GM21367 (cell line): ENCODE measurements around the gene STK39.
"Not testable (repeated sequence)": the region's sequence is repeated elsewhere in the genome, so short reads cannot be mapped to it uniquely, and the experiment has no call there.

ENCODE experiments used
- ATAC-seq: cut with Tn5 transposase; IDR thresholded peaks from one replicate; pipeline ENCODE4 v1.9.1; 2021; ENCODE audit not compliant: unreplicated experiment

The STK39 gene

GRCh38 chr2:168140892-168141291, 106.5 kb downstream of the STK39 start:
- no peak for ATAC-seq

GRCh38 chr2:168139852-168140251, 107.5 kb downstream of the STK39 start:
- no peak for ATAC-seq

DNA sequence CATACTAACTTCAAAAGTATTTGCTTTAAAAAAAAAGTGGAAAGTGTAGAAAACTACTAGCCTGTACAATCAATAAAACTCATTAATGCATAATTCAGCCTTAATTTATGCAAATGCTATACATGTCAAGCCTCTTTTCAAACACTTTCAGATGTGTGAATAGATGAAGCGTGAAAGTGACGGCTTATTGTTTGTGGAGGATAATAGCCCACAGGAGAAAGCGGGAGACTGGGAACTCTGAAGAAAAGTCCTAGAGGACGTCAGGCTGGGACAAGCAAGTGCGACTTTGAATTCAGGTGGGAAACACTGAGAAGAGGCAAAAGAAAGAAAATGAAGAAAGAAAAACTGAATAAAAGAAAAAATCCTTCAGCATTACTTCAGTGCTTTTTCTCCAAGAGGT, 108.5 kb downstream of the STK39 start:
- ATAC-seq = no peak

GRCh38 chr2:168138374-168138773, 109.0 kb downstream of the STK39 start:
- no peak for ATAC-seq

DNA sequence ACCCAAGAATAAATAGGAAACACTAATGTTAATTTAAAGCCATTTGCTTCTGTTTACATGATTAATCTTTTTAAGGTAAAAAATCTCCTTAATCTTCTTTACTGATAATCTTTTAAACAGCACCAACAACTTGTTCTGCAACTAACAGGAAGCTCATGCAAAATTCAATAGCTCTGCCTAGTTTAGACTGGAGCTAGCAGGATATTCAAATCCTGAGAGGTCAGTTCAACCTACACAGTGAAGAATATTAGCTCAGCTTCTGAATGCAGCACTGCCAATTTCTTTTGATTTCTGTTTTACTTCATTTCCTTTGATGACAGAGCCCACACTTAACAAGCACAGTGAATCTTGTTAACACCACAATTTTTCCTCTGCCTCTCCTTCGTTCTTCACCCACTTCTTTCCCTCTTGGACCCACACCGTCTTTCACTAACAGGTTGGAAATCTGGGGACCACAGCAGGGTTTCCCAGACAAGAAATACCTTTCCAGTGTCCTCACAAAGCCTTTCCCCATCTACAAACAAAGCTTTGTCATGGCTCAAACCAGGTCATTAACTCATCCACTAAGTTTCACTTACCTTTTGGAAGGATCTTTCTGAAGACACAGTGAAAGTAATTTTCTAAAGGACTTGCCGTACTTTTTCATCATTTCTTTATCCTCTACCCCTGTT, 109.8 kb downstream of the STK39 start:
- ATAC-seq = no peak

GRCh38 chr2:168136392-168136977, 110.9 kb downstream of the STK39 start:
- ATAC-seq = no peak

DNA sequence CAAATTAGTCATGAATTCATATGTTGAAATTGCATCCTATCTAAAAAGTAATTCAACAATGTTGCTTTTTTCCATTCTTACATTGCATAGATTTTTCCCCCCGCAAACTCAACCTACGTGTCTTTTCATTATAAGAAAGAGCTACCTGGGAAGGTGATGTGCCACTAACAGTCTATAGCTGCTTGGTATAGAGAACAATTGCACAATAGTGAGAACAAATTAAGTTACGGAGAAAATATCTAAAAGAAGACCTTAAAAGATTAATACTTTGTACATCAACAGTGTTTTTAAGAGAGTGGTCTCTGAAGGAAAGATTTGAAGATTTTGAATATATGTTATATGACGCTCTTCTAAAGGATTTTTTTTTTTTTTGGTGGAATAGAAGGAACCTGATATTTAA, 111.8 kb downstream of the STK39 start:
- ATAC-seq = no peak

DNA sequence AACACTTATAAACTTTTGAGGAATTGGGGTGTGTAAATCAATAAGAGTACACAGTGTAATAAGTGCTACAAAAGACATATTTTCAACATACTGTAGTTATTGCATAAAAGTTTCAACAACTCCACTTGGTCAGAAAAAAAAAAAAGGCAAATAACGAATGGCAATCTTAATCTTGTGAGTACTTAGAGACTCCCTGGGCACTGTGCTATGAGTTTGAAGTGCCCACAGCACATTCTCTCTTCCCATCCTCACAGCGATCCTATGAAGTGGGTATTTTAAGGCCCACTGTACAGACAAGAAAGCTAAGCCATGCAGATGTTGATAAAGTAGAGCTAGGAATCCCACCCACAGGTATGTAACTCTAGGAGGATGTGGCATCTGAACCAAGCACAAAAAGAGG, 112.3 kb downstream of the STK39 start:
- ATAC-seq = no peak

DNA sequence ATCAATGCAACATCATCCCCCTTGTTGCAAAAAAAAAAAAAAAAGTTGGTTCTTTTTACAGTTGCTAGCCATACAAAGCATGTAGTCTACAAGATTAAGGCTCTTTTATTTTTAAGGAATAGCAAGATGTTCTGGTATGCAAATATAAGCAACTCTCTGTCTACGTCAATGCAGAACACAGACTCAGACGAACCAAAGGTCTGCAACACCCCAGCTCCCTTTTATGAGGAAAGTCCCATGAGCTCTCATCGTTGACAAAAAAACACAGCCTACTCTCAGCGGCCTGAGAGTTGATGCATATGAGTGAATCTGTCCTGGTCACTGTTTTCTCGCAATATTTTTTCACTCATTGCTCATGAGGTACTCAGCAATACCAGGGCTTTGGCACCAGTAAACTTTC, 112.9 kb downstream of the STK39 start:
- ATAC-seq = no peak

DNA sequence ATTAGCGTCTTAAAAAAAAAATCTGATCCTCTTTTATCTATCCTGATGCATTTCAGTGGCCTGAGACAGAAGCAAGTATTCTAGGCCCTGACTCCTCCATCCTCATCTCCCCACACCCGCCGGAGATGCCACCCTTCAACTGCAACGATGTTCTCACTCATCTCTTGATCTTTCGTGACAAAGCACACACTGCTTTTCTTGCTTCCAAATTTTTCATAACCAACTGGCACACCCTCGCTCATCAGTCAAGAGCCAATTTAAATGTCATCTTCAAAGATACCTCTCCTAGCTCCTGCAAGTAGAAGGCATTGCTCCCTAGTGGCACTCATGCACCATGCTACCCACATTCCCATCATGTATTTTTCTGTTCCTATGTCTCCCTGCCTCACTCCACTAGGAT, 115.0 kb downstream of the STK39 start:
- no peak for ATAC-seq

DNA sequence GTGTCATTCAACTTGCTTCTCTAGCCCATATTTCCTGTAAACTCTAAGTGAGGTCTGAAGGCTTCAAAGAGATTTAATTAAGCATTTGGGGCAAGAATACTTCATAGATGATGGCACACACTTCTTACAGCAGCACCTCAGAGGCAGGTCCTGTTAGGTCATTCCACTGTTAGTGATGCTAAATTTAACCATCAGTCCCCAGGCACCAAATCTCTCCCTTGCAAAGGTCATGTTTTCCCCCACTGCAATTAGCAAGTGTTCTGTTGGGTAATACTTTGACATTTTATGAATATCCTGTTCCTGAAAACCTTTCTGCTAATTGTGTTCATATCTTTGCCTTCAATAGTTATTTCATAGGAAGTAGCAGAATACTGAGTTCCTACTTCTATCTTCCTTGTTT, 117.0 kb downstream of the STK39 start:
- no peak for ATAC-seq

GRCh38 chr2:168127371-168127770, 120.0 kb downstream of the STK39 start:
- ATAC-seq = no peak

- not testable (repeated sequence) for ATAC-seq
Measured at GRCh38 chr2:168122210-168122609, 125.2 kb downstream of the STK39 start.

GRCh38 chr2:168120730-168121129, 126.7 kb downstream of the STK39 start:
- no peak for ATAC-seq

DNA sequence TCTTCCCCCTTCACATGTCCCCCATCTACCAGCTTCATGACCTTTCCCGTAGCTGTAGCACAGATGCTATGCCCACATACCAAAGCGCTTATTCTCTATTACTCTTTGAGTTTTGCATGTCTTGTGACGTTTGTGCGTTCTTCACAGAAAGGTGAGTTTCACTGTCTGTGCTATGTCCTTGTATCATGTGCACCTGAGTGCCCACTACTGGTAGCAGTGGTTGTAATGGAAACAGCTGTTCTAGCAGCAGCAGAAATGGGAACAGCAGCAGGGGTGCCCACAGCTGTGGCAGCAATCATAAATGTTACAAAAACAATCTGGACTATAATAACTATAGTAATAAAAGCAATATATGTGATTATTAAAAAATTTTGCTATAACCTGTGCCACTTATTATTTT, 127.1 kb downstream of the STK39 start:
- ATAC-seq = no peak

- peak; percentile 53 for ATAC-seq
Measured at GRCh38 chr2:168119515-168120141, 127.8 kb downstream of the STK39 start.

DNA sequence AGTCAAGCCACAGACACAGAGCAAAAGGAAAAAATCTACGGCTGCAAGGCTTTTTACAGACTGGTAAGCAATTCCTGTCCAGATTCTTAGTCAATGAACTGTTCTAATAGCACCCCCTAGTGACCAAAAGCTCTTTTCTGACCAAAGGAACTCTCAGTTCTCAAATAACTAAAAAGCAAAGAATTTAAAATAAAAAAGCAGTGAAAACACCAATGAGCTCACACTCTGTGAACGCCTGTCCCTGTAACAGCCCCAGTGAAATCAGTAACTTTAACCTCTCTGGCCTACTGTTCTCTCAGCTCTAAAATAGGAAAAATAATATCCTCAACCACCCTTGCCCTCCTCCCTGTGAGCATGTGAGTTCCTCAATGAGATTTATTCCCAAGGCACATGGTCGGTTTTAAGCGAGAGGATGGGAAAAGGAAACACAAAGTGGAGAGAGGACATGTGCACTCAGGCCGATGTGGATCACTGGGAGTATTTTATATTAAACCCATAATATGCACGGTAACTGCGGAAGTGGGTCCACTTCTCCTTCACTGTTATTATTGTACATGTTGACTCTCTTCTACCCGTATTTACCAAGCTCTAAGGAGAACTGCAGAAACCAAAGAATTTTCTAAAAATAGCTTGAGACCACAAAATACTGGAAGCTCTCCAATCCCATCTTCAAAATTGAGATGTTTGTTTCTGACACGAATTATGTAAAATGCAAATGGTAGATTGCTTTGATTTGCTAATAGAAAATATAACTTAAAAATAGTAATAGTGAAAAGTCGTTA, 128.5 kb downstream of the STK39 start:
- peak; percentile 77 for ATAC-seq

DNA sequence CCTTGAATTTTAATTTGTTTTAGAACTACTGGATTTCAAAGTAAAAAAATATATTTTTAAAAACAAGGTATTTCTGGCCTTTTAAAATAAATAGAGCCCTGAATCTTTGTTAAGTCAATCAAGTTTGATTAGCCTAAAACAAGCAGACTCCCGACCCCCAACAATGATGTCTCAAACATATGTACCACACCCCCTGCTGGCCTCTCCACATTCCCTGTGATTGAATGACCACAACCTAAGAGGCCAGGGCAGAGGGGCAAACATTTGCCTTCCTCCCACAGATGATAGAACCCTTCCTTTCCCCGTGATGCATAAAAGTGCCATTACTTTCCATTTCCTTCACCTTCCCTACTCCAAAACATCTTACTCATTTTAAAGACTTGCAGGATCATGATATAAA, 130.9 kb downstream of the STK39 start:
- ATAC-seq = no peak

GRCh38 chr2:168114619-168115018, 132.8 kb downstream of the STK39 start:
- ATAC-seq = no peak

DNA sequence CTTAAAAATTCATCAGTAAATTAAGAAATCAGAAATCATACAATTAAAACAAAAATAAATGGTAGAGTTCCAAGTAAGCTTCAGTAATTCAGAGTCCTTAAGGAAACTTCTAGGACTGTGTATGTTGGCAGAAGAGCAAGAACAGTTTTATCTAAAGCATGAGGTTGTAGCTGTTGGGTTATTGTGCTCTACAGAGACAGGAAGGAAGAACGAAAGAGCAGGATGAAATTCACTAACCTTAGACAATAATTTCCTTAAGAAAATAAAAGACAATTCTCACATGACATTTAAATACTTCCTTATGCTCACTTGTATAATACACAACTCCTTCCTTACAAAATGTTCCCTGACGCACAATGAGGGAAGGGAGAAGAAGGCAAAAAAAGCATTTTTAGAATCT, 133.4 kb downstream of the STK39 start:
- ATAC-seq = no peak

- ATAC-seq = no peak
Measured at GRCh38 chr2:168107322-168107721, 140.1 kb downstream of the STK39 start.
